Stromal cell of bone marrow (primary cell): Measurements from ENCODE around the gene HS3ST5.
A peak's percentile ranks its signal among the peaks of the same experiment; 100 is the strongest.
"Not testable (repeated sequence)": the region's sequence is repeated elsewhere in the genome, so short reads cannot be mapped to it uniquely, and the experiment has no call there.

Experiments used
- DNase-seq: peaks from one replicate; pipeline ENCODE4 v3.0.0-alpha.2; 2012; ENCODE audit warnings: low read depth

Gene HS3ST5

GRCh38 chr6:114090626-114091025 is 252.2 kb downstream of the HS3ST5 start:
- DNase-seq = no peak

GRCh38 chr6:114087496-114087895 is 255.3 kb downstream of the HS3ST5 start:
- DNase-seq = no peak

GRCh38 chr6:114085211-114085610 is 257.6 kb downstream of the HS3ST5 start:
- DNase-seq = peak; percentile 75

GRCh38 chr6:114084327-114084890 is 258.4 kb downstream of the HS3ST5 start:
- DNase-seq = peak; percentile 48

- no peak for DNase-seq
Measured at GRCh38 chr6:114083251-114083650, 259.6 kb downstream of the HS3ST5 start.

GRCh38 chr6:114081730-114082129 is 261.1 kb downstream of the HS3ST5 start:
- DNase-seq = no peak

- DNase-seq = no peak
Measured at GRCh38 chr6:114080891-114081510, 261.8 kb downstream of the HS3ST5 start.

- not testable (repeated sequence) for DNase-seq
Measured at GRCh38 chr6:114080410-114080809, 262.4 kb downstream of the HS3ST5 start.

- DNase-seq = no peak
Measured at GRCh38 chr6:114075777-114076176, 267.0 kb downstream of the HS3ST5 start.

GRCh38 chr6:114075300-114075699 is 267.5 kb downstream of the HS3ST5 start:
- no peak for DNase-seq

GRCh38 chr6:114068771-114069170 is 274.1 kb downstream of the HS3ST5 start:
- no peak for DNase-seq

GRCh38 chr6:114068116-114068515 is 274.7 kb downstream of the HS3ST5 start:
- peak; percentile 28 for DNase-seq

GRCh38 chr6:114064862-114065261 is 278.0 kb downstream of the HS3ST5 start:
- no peak for DNase-seq

GRCh38 chr6:114063956-114064355 is 278.9 kb downstream of the HS3ST5 start:
- no peak for DNase-seq

- no peak for DNase-seq
Measured at GRCh38 chr6:114062199-114062598, 280.6 kb downstream of the HS3ST5 start.

GRCh38 chr6:114061741-114062140 is 281.1 kb downstream of the HS3ST5 start:
- no peak for DNase-seq

GRCh38 chr6:114061116-114061515 is 281.7 kb downstream of the HS3ST5 start:
- DNase-seq = no peak

GRCh38 chr6:114058435-114058834 is 284.4 kb downstream of the HS3ST5 start:
- DNase-seq = no peak

- DNase-seq = no peak
Measured at GRCh38 chr6:114055763-114056162, 287.1 kb downstream of the HS3ST5 start.

GRCh38 chr6:114055349-114055748 is 287.5 kb downstream of the HS3ST5 start:
- DNase-seq = no peak

GRCh38 chr6:114053791-114054190 is 289.0 kb downstream of the HS3ST5 start:
- DNase-seq = no peak

- no peak for DNase-seq
Measured at GRCh38 chr6:114052141-114052540, 290.7 kb downstream of the HS3ST5 start.

GRCh38 chr6:114051031-114051430 is 291.8 kb downstream of the HS3ST5 start:
- no peak for DNase-seq

GRCh38 chr6:114049367-114049966 is 293.4 kb downstream of the HS3ST5 start:
- no peak for DNase-seq
